Fibroblast of lung (primary cell): Measurements from ENCODE around the gene GYPC.

Source experiments
- EZH2 ChIP-seq: IDR thresholded peaks from 2 replicates; pipeline ENCODE4 v1.5.1; 2012; ENCODE audit warnings: low read length, control low read depth, mild to moderate bottlenecking; ENCODE audit errors: missing control alignments
- TF ChIP-seq, protein P1 (sequence below), 2 donors: IDR thresholded peaks in 1 of 2; conservative IDR thresholded peaks in 1 of 2; 1 replicate in 1 of 2; 2 replicates in 1 of 2; pipeline ENCODE4 v1.5.1; 2011 to 2012; ENCODE audit warnings: low read length in 2 of 2, control low read depth in 1 of 2, inconsistent platforms in 1 of 2, low read depth in 1 of 2, mild to moderate bottlenecking in 1 of 2

DNA sequence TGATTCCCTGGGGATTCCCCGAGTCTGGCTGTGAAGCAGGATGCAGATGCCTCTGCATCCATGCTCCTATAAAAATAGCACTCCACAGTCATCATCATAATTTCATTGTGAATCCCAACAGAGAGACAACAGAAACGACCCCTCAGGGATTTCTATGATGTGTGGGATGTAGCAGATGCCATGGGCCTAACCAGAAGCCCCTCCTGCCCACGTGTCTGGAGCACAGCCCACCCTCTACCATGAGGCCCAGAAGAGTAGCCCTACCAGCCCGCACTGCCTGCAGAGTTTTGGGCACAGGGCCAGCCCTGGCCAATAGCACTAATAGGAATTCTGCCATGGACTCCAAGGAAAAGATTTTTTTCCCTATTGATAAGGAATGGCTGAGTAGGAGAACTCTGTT lies 66.6 kb downstream of the GYPC start:
- TF ChIP-seq EZH2, result no peak
- TF ChIP-seq, protein P1, sequence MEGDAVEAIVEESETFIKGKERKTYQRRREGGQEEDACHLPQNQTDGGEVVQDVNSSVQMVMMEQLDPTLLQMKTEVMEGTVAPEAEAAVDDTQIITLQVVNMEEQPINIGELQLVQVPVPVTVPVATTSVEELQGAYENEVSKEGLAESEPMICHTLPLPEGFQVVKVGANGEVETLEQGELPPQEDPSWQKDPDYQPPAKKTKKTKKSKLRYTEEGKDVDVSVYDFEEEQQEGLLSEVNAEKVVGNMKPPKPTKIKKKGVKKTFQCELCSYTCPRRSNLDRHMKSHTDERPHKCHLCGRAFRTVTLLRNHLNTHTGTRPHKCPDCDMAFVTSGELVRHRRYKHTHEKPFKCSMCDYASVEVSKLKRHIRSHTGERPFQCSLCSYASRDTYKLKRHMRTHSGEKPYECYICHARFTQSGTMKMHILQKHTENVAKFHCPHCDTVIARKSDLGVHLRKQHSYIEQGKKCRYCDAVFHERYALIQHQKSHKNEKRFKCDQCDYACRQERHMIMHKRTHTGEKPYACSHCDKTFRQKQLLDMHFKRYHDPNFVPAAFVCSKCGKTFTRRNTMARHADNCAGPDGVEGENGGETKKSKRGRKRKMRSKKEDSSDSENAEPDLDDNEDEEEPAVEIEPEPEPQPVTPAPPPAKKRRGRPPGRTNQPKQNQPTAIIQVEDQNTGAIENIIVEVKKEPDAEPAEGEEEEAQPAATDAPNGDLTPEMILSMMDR (conservative IDR thresholded peaks at IDR 0.05 in 1 of 2, IDR thresholded peaks at IDR 0.05 in 1 of 2; ENCODE audit: low read depth in 1 of 2, low read length in 2 of 2), result no peak
